ENCODE measurements around the gene TPO. TPM values are rescaled to one million over a fixed set of nuclear protein-coding genes. Genes with fewer than 3 reads are reported as not detected.
A peak's percentile ranks its signal among the peaks of the same experiment; 100 is the strongest.

The TPO gene
- total RNA-seq, 4 donors from 2014 or later, result 6.7 to 14.5 (median 11.3) TPM

DNA sequence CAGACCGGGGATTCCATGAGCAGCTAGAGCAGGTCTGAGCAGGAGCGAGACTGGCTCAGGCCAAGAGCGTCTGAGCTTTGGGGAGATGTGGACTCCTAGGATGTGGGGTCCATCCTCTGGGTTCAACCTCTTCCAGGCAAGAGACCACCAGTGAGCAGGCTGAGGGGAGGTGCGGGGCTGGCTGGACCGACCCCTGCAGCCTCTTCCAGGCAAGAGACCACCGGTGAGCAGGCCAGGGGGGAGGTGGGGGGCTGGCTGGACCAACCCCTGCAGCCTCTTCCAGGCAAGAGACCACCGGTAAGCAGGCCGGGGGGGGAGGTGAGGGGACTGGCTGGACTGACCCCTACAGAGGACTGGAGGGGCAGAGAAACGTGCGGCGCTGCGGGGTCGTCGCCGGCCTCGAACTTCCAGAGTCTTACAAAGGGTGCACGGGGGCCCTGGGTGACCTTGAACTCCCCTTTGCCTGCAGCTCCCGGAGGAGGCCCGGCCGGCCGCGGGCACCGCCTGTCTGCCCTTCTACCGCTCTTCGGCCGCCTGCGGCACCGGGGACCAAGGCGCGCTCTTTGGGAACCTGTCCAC is 63.4 kb downstream of the TPO start:
- no CpG with 5 or more reads among the region's 30 CpGs for WGBS, 2 donors (ENCODE audit: low coverage in 1 of 2)
- no peaks in the 10 kb centered on the region for H3K36me3 ChIP-seq
- no peak overlapping the region for H3K27ac ChIP-seq
- no peak for TF ChIP-seq EP300 (IDR thresholded peaks at IDR 0.05)
- TF ChIP-seq, protein P1, sequence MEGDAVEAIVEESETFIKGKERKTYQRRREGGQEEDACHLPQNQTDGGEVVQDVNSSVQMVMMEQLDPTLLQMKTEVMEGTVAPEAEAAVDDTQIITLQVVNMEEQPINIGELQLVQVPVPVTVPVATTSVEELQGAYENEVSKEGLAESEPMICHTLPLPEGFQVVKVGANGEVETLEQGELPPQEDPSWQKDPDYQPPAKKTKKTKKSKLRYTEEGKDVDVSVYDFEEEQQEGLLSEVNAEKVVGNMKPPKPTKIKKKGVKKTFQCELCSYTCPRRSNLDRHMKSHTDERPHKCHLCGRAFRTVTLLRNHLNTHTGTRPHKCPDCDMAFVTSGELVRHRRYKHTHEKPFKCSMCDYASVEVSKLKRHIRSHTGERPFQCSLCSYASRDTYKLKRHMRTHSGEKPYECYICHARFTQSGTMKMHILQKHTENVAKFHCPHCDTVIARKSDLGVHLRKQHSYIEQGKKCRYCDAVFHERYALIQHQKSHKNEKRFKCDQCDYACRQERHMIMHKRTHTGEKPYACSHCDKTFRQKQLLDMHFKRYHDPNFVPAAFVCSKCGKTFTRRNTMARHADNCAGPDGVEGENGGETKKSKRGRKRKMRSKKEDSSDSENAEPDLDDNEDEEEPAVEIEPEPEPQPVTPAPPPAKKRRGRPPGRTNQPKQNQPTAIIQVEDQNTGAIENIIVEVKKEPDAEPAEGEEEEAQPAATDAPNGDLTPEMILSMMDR (IDR thresholded peaks at IDR 0.05), result no peak
- TF ChIP-seq POLR2AphosphoS5 (IDR thresholded peaks at IDR 0.05), result no peak
- TF ChIP-seq POLR2A (IDR thresholded peaks at IDR 0.05), result no peak
- no peak overlapping the region for H3K4me3 ChIP-seq
- peak; percentile 8 for ATAC-seq
- no peaks in the 10 kb centered on the region for H3K9me3 ChIP-seq
- no peaks in the 10 kb centered on the region for H3K4me1 ChIP-seq
- H3K27me3 ChIP-seq, result peaks cover 8% of the 10 kb centered on the region

DNA sequence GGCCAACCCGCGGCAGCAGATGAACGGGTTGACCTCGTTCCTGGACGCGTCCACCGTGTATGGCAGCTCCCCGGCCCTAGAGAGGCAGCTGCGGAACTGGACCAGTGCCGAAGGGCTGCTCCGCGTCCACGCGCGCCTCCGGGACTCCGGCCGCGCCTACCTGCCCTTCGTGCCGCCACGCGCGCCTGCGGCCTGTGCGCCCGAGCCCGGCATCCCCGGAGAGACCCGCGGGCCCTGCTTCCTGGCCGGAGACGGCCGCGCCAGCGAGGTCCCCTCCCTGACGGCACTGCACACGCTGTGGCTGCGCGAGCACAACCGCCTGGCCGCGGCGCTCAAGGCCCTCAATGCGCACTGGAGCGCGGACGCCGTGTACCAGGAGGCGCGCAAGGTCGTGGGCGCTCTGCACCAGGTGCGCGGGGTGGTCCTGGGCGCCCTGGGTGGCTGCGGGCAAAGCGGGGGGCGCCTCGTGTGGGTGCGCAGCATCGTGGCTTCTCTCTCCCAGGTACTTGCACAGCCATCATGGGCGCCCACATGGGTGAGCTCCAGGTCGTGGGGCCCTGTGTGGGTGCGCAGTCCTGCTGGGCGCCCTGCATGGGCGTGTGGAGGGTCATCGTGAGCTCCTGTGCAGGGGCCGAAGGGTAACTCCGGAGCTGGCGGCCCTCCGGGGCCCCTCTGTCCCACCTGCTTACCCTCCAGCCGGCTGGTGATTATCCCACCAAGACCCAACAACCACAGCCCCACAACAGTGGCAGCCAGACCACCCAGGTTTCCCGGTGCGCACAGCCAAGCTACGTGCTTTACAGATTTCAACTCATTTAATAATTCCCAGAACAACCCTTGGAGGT is 64.2 kb downstream of the TPO start:
- Histone ChIP-seq H3K9me3 (no peaks in the 10 kb centered on the region), H3K36me3 (no peaks in the 10 kb centered on the region), H3K4me1 (no peaks in the 10 kb centered on the region), H3K27ac (no peak overlapping the region), H3K27me3 (peaks cover 8% of the 10 kb centered on the region), H3K4me3 (no peak overlapping the region)
- peak; percentile 26 for ATAC-seq
- 87 to 100% methylated on average over 2 to 12 of the region's 76 CpGs for WGBS, 2 donors (ENCODE audit: low coverage in 1 of 2)
- no peak for TF ChIP-seq EP300 (IDR thresholded peaks at IDR 0.05)
- no peak for TF ChIP-seq POLR2AphosphoS5 (IDR thresholded peaks at IDR 0.05)
- TF ChIP-seq, protein P1 (IDR thresholded peaks at IDR 0.05), result no peak
- TF ChIP-seq POLR2A (IDR thresholded peaks at IDR 0.05), result no peak

DNA sequence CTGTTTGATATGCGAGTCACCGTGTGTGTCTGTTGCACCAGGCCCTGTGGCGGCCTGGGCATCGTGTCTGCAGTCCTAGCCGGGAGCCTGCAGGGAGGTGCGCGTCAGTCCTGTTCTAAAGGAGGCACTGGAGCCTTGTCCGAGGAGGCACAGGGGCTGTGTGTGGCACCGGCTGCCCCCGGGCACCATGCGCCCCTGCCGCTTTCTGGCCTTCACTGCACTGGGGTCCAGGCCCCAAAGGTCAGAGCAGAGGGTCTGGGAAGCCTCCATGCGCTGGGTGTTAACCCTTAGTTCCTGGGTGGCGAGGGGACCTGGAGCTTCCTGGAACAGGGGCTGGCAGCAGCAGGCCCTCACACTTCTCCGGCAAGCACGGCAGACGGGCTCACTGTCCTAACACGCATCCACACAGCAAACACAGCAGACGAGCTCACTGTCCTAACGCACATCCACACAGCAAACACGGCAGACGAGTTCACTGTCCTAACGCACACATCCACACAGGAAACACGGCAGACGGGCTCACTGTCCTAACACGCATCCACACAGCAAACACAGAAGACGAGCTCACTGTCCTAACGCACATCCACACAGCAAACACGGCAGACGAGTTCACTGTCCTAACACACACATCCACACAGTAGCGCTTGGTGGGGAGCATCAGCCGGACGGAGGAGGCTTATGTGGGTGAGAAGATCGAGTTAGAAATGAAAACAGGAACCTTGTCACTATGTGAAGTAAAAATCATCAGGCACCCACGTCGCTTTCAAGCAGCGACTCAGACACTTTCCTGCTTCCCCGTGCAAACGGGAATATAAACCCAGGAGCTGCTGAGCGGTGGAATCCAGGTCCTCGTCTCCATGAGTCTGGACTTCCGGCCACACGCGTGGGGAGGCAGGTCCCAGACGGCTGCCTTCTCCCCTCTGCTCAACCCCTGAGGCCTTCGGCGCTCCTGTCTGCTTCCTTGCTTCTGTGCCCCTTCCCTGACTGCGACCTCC is 65.3 kb downstream of the TPO start:
- Histone ChIP-seq H3K27me3 (peaks cover 8% of the 10 kb centered on the region), H3K36me3 (no peaks in the 10 kb centered on the region), H3K4me3 (no peak overlapping the region), H3K9me3 (no peaks in the 10 kb centered on the region), H3K4me1 (no peaks in the 10 kb centered on the region), H3K27ac (no peak overlapping the region)
- no peak for ATAC-seq
- TF ChIP-seq EP300 (IDR thresholded peaks at IDR 0.05) (no peak), POLR2A (IDR thresholded peaks at IDR 0.05) (no peak), POLR2AphosphoS5 (IDR thresholded peaks at IDR 0.05) (no peak)
- TF ChIP-seq, protein P1 (IDR thresholded peaks at IDR 0.05), result no peak
- WGBS, 2 donors (ENCODE audit: low coverage in 1 of 2), result 83 to 88% methylated on average over 22 to 30 of the region's 48 CpGs

DNA sequence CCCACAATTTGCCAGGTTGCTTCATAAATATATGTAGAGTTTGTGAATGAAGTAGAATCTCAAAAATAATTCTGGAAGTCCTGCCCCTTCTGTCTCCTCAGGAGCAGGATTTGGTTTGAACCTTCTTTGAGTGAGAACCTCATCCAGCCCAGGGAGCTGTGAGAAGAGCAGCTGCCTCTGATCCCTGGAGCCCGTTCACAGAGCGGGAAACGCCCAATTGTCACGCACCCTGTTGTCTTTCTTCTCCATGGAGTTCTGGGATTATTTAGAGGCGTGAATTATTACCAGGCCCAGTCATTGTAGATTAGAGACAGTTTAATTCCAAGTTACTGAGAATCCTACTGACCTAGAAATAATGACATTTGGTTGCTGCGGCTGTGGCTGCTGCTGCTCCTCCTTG is 66.1 kb downstream of the TPO start:
- H3K27ac ChIP-seq, result no peak overlapping the region
- H3K4me3 ChIP-seq, result no peak overlapping the region
- no peaks in the 10 kb centered on the region for H3K36me3 ChIP-seq
- H3K9me3 ChIP-seq, result no peaks in the 10 kb centered on the region
- no peak for ATAC-seq
- 76 to 82% methylated on average over 5 to 6 of the region's 6 CpGs for WGBS, 2 donors (ENCODE audit: low coverage in 1 of 2)
- H3K27me3 ChIP-seq, result peaks cover 8% of the 10 kb centered on the region
- TF ChIP-seq EP300 (IDR thresholded peaks at IDR 0.05) (no peak), POLR2A (IDR thresholded peaks at IDR 0.05) (no peak), POLR2AphosphoS5 (IDR thresholded peaks at IDR 0.05) (no peak)
- TF ChIP-seq, protein P1 (IDR thresholded peaks at IDR 0.05), result no peak
- no peaks in the 10 kb centered on the region for H3K4me1 ChIP-seq
